Left kidney (tissue), 2 donors: ENCODE measurements around the gene PGM2. TPM values are rescaled to one million over a fixed set of nuclear protein-coding genes. Genes with fewer than 3 reads are reported as not detected.

Experiments
- DNase-seq: peaks from one replicate; pipeline ENCODE4 v3.0.0-alpha.2; 2013
- polyA plus RNA-seq: library from polyadenylated mRNA; unstranded; fragments of 120-200 nt; gene quantifications from one replicate; pipeline ENCODE4 v1.2.1, GENCODE V29; 2013; ENCODE audit not compliant: insufficient read length

PGM2 gene
- polyA plus RNA-seq, 1 donor = 36.1 TPM

DNA sequence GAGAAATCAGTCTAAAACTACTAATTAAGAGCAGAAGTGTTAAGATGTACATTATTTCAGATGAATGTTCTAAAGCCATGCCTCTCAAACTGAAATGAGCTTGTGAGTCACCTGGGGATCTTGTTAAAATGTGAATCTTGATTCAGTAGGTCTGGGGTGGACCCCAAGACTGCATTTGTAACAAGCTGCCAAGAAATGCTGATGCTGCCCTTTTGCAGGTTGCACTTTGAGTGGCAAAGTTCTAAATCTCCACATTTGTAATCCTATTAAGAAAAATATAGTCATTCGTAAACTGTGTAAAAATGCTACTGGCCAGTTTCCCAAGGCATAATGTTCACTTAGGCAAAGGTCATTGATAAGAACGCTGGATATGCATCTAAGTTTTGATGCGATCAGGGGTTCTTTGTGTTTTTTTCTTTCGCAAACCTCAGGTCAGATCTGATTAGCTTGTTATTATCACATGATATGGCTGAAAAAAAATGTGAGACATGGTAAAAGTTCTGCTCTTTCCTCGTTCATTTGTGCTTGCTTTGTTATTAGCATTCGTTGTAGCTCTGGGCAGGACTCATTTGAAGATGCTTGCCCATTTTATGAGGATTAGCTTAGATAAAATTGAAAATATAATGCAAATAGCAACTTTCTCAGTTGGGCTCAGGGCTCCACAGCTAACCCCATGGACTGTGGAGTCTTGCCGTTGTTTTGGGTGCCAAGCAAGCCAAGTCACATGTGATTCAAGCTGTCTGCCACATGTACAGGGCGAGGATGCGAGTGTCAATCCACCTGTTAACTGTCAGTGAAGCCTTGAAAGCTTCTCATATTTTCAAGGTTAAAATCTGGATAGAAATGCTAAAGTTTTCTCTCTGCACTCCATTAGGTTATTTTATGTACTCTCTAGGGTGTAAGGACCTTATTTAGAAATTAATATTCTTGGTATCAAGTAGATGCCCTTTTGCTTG lies 76.5 kb downstream of the PGM2 start:
- DNase-seq = no peak

DNA sequence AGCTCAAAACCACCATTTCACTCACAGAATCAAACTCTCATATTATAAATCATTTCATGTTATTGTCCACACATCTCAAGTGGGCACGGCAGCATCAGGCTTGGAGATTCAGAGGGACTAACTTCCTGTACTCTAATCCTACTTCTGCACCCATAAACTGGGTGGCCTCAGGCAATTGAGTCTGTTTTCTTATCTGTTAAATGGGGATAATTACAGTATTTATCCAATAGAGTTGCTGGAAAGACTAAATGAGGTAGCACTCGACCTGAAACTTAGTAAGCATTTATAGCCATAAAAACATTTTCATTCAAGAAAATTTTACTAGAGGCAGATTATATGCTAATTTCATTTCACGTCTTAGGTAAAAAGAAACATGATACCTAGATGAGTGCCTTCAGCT lies 77.4 kb downstream of the PGM2 start:
- DNase-seq = no peak

DNA sequence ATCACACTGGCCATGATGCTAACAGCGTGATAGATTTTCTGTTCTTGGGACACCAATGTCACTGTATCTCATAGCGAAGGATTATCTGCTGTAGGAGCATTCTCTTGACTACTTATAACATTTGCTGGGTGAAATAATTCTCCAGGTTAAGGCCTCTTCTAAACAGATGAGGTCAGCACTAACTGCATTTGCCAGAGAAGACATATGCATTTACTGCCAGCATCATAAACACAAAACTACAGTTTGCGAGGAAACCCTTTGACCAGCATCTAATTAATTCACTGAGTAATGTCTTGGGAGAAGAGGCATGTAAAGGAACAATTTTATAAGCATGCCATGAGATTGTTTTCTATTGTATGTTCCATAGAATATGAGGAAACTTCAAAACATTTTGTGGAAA lies 78.3 kb downstream of the PGM2 start:
- no peak for DNase-seq

DNA sequence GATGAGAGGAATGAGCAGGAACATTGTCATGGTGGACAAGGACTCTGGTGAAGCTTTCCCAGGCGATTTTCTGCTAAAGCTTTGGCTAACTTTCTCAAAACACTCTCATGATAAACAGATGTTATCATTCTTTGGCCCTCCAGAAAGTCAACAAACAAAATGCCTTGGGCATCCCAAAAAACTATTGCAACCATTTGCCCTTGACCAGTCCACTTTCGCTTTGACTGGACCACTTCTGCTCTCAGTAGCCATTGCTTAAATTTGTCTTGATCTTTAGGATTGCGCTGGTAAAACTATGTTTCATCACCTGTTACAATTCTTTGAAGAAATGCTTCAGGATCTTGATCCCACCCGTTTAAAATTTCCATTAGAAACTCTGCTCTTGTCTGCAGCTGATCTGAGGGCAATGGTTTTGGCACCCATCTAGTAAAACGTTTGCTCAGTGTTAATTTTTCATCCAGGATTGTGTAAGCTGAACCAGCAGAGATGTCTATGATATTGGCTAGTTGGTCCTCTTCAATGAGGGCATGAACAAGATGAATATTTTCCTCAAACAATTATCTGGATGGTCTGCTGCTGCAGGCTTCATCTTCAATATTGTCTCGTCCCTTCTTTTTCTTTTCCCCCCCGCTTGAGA lies 79.2 kb downstream of the PGM2 start:
- no peak for DNase-seq

DNA sequence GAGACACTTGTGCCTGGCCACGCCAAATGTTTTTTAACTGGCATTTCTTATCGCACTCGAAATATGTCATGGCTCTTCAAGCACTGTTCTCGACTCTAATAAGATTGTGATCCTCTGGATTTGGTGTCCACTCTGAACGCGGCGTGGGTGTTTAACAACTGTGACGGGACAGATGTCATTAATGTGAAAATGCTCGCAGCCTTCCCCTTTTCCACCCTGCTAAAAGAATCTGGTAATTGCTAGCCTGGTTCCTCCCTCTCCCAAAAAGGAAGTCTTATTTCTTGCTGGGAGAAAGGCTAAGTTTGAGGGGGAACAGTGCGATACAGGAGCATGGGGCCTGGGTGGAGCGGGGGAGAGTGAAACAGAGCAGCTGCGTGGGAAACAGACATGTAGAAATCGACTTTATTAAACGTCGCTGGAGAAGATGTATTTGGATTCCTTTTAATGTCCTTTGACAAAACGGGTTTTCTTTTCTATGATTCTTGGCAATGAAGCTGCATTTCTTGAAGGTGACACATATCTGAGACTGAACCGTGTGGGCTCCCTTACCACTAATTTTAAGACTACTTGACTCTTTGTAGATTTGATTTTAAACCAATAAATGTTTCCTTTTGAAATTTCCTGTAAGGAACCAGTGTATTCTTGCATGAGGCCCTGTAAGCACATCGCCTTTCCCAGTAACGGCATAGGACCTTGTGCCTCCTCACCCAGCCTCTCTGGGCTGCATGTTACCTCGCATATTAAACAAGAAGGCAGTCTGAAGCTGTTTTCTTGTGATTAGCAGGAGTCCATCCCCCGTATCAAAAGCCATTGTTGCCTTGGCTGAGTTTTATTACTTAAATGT lies 82.2 kb downstream of the PGM2 start:
- no peak for DNase-seq

DNA sequence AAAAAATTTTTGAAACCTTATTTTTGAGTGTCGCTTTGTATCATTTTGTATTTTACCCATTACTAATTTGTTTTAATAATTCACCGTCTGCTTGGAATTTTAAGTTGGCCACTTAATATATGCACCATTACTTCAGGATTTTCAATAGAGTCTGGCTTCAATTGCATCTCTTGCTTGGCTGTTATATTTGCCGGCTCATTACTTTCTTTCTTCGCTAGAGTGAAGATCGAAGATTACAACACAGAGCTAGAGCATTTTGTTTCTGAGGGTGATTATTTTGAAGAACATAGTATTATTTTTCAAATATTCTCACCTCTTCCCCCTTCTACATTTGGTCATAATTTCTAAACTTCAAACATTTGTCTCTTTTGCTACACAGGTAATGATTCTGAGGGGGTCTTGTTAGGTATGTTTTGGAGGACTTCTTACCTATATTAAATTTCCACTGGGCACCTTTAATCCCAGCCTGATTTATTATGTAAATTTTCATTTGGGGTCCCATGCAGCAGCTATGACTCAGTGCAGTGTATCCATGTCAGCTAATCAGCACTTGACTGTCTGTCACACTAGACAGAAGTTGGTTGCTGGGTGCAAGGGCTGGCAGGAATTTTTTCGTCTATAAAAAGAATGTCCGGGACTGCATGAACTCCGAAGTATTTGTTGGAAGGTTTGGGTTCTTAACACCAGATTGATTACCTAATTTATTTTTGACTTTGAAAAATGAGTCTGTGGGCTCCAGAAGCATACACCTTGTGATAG lies 83.0 kb downstream of the PGM2 start:
- DNase-seq = no peak

DNA sequence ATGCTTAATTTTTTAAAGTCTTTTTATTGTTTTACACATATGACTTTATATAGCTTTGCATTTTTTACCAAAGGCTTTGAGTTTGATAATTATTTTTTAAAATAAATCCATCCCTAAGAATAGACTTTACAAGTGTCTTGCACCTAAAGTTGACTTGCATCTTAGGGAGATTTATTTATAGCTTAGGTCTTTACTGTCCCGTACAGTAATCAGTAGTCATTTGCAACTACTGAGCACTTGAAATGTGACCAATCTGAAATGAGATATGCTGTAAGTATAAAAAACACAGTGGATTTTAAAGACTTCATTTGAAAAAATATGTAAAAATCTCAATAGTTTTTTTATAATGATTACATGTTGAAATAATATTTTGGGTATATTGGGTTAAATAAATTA lies 83.6 kb downstream of the PGM2 start:
- no peak for DNase-seq

Other genes with a start within 250 kb of the PGM2 start
- 9.9 TPM for gene RELL1, start 140.3 kb upstream of the PGM2 start, polyA plus RNA-seq
- 197 TPM for gene TBC1D1, start 64.4 kb downstream of the PGM2 start, polyA plus RNA-seq
- not detected for gene PTTG2, start 133.7 kb downstream of the PGM2 start, polyA plus RNA-seq